Measurements from ENCODE around the gene DTD2.

The DTD2 gene

GRCh38 chr14:31435276-31435675, 22.0 kb downstream of the DTD2 start:
- H3K9ac ChIP-seq (ENCODE audit: insufficient read length) = no peak overlapping the region
- H3K9me3 ChIP-seq (ENCODE audit: low read depth, low read length) = no peaks in the 10 kb centered on the region
- TF ChIP-seq POLR2AphosphoS5 (IDR thresholded peaks at IDR 0.05; ENCODE audit: borderline replicate concordance, low read depth, low read length) (no peak), FOXP2 (optimal IDR thresholded peaks at IDR 0.05; ENCODE audit: control extremely low read depth, extremely low read length, insufficient read depth) (no peak), EZH2 (IDR thresholded peaks at IDR 0.05) (no peak)
- no peak overlapping the region for H3K27ac ChIP-seq
- no peaks in the 10 kb centered on the region for H3K36me3 ChIP-seq (ENCODE audit: insufficient read depth, low read length)
- DNase-seq (ENCODE audit: low read depth, low spot score) = no peak
- H3K4me3 ChIP-seq = no peak overlapping the region

DNA sequence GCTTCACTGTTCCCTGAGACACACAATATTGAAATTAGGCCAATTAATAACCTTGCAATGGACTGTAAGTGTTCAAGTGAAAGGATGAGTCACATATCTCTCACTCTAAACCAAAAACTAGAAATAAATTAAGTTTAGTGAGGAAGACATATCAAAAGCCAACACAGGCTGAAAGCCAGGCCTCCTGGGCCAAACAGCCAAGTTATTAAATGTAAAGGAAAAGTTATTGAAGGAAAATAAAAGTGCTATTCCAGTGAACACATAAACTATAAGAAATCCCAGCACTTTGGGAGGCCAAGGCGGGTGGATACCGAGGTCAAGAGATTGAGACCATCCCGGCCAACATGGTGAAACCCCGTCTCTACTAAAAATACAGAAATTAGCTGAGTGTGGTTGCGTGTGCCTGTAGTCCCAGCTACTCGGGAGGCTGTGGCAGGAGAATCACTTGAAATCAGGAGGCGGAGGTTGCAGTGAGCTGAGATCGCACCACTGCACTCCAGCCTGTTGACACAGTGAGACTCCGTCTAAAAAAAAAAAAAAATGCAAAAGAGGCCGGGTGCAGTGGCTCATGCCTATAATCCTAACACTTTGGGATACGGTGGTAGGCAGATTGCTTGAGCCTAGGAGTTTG, 26.6 kb downstream of the DTD2 start:
- TF ChIP-seq POLR2AphosphoS5 (IDR thresholded peaks at IDR 0.05; ENCODE audit: borderline replicate concordance, low read depth, low read length) (no peak), EZH2 (IDR thresholded peaks at IDR 0.05) (no peak), FOXP2 (optimal IDR thresholded peaks at IDR 0.05; ENCODE audit: control extremely low read depth, extremely low read length, insufficient read depth) (no peak)
- Histone ChIP-seq H3K36me3 (ENCODE audit: insufficient read depth, low read length) (no peaks in the 10 kb centered on the region), H3K9ac (ENCODE audit: insufficient read length) (no peak overlapping the region), H3K4me3 (no peak overlapping the region), H3K27ac (no peak overlapping the region), H3K9me3 (ENCODE audit: low read depth, low read length) (no peaks in the 10 kb centered on the region)
- no peak for DNase-seq (ENCODE audit: low read depth, low spot score)

- no peaks in the 10 kb centered on the region for H3K36me3 ChIP-seq (ENCODE audit: insufficient read depth, low read length)
Observed at GRCh38 chr14:31429791-31430190, 27.5 kb downstream of the DTD2 start.

GRCh38 chr14:31428011-31428410, 29.3 kb downstream of the DTD2 start:
- TF ChIP-seq FOXP2 (optimal IDR thresholded peaks at IDR 0.05; ENCODE audit: control extremely low read depth, extremely low read length, insufficient read depth) (no peak), POLR2AphosphoS5 (IDR thresholded peaks at IDR 0.05; ENCODE audit: borderline replicate concordance, low read depth, low read length) (no peak), EZH2 (IDR thresholded peaks at IDR 0.05) (no peak)
- Histone ChIP-seq H3K36me3 (ENCODE audit: insufficient read depth, low read length) (no peaks in the 10 kb centered on the region), H3K9ac (ENCODE audit: insufficient read length) (no peak overlapping the region), H3K9me3 (ENCODE audit: low read depth, low read length) (no peaks in the 10 kb centered on the region), H3K4me3 (no peak overlapping the region), H3K27ac (no peak overlapping the region)
- no peak for DNase-seq (ENCODE audit: low read depth, low spot score)

More at GRCh38 chr14:31429791-31430190, 27.5 kb downstream of the DTD2 start:
- H3K27ac ChIP-seq = no peak overlapping the region
- no peaks in the 10 kb centered on the region for H3K9me3 ChIP-seq (ENCODE audit: low read depth, low read length)
- no peak for DNase-seq (ENCODE audit: low read depth, low spot score)
- no peak overlapping the region for H3K4me3 ChIP-seq
- no peak for TF ChIP-seq POLR2AphosphoS5 (IDR thresholded peaks at IDR 0.05; ENCODE audit: borderline replicate concordance, low read depth, low read length)
- no peak for TF ChIP-seq FOXP2 (optimal IDR thresholded peaks at IDR 0.05; ENCODE audit: control extremely low read depth, extremely low read length, insufficient read depth)
- TF ChIP-seq EZH2 (IDR thresholded peaks at IDR 0.05) = no peak
- H3K9ac ChIP-seq (ENCODE audit: insufficient read length) = no peak overlapping the region

- Histone ChIP-seq H3K27ac (no peak overlapping the region), H3K9me3 (ENCODE audit: low read depth, low read length) (no peaks in the 10 kb centered on the region), H3K9ac (ENCODE audit: insufficient read length) (no peak overlapping the region), H3K36me3 (ENCODE audit: insufficient read depth, low read length) (no peaks in the 10 kb centered on the region), H3K4me3 (no peak overlapping the region)
- DNase-seq (ENCODE audit: low read depth, low spot score) = no peak
- TF ChIP-seq EZH2 (IDR thresholded peaks at IDR 0.05) = no peak
- no peak for TF ChIP-seq POLR2AphosphoS5 (IDR thresholded peaks at IDR 0.05; ENCODE audit: borderline replicate concordance, low read depth, low read length)
- no peak for TF ChIP-seq FOXP2 (optimal IDR thresholded peaks at IDR 0.05; ENCODE audit: control extremely low read depth, extremely low read length, insufficient read depth)
Observed at GRCh38 chr14:31426663-31427062, 30.6 kb downstream of the DTD2 start.

- Histone ChIP-seq H3K9ac (ENCODE audit: insufficient read length) (no peak overlapping the region), H3K27ac (no peak overlapping the region), H3K9me3 (ENCODE audit: low read depth, low read length) (no peaks in the 10 kb centered on the region), H3K4me3 (no peak overlapping the region), H3K36me3 (ENCODE audit: insufficient read depth, low read length) (no peaks in the 10 kb centered on the region)
- no peak for DNase-seq (ENCODE audit: low read depth, low spot score)
- TF ChIP-seq POLR2AphosphoS5 (IDR thresholded peaks at IDR 0.05; ENCODE audit: borderline replicate concordance, low read depth, low read length) (no peak), FOXP2 (optimal IDR thresholded peaks at IDR 0.05; ENCODE audit: control extremely low read depth, extremely low read length, insufficient read depth) (no peak), EZH2 (IDR thresholded peaks at IDR 0.05) (no peak)
Observed at GRCh38 chr14:31425905-31426304, 31.4 kb downstream of the DTD2 start.

DNA sequence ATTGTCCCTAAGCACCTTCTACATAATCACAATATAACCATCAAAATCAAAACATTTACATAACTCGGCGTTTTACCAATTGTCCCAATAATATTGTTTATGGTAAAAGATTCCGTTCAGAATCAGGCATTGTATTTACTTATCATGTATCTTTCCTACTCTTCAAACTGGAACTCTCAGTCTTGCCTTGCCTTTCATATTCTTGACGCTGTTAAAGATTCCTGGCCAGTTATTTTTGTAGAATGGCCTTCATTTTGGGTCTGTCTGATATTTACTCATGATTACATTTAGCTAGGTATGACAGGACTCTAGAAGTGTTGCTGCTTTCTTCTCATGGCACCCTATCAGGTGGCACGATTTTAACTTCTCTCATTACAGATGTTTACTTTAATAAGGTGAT, 36.1 kb downstream of the DTD2 start:
- peak overlapping the region; percentile 80 for H3K4me3 ChIP-seq
- no peaks in the 10 kb centered on the region for H3K9me3 ChIP-seq (ENCODE audit: low read depth, low read length)
- DNase-seq (ENCODE audit: low read depth, low spot score) = no peak
- no peaks in the 10 kb centered on the region for H3K36me3 ChIP-seq (ENCODE audit: insufficient read depth, low read length)
- H3K27ac ChIP-seq = 0 out of 2 replicates have a peak overlapping the region, but pooled peaks have one; percentile 2
- TF ChIP-seq EZH2 (IDR thresholded peaks at IDR 0.05) (no peak), FOXP2 (optimal IDR thresholded peaks at IDR 0.05; ENCODE audit: control extremely low read depth, extremely low read length, insufficient read depth) (no peak), POLR2AphosphoS5 (IDR thresholded peaks at IDR 0.05; ENCODE audit: borderline replicate concordance, low read depth, low read length) (no peak)
- peak overlapping the region; percentile 76 for H3K9ac ChIP-seq (ENCODE audit: insufficient read length)

- peak within 1 kb of the TSS; percentile 76 for H3K9ac ChIP-seq (ENCODE audit: insufficient read length)
- DNase-seq (ENCODE audit: low read depth, low spot score) = no peak
- H3K9me3 ChIP-seq (ENCODE audit: low read depth, low read length) = no peaks in the 10 kb centered on the region
- no peak for TF ChIP-seq FOXP2 (optimal IDR thresholded peaks at IDR 0.05; ENCODE audit: control extremely low read depth, extremely low read length, insufficient read depth)
- peak; percentile 95 for TF ChIP-seq POLR2AphosphoS5 (IDR thresholded peaks at IDR 0.05; ENCODE audit: borderline replicate concordance, low read depth, low read length)
- 0 out of 2 replicates have a peak within 1 kb of the TSS, but pooled peaks have one; percentile 2 for H3K27ac ChIP-seq
- peak within 1 kb of the TSS; percentile 80 for H3K4me3 ChIP-seq
- H3K36me3 ChIP-seq (ENCODE audit: insufficient read depth, low read length) = no peaks in the 10 kb centered on the region
Observed at GRCh38 chr14:31420319-31421111, 36.8 kb downstream of the DTD2 start, which contains the start of gene HEATR5A. TSS of gene HEATR5A (minus strand) at chr14:31420550. CDS start at chr14:31402975, 17,575 bp downstream.
